Testis (tissue), 3 donors: ENCODE data around the gene LEAP2. TPM values are rescaled to one million over a fixed set of nuclear protein-coding genes. Genes with fewer than 3 reads are reported as not detected.

Experiments
- DNase-seq: peaks from one replicate; pipeline ENCODE4 v3.0.0-alpha.2; 2019
- H3K27ac ChIP-seq, 2 donors: fragments of 200-600 bp; sonication (generic); one replicate each; pipeline ENCODE4 v1.5.1; 2019
- H3K27me3 ChIP-seq: fragments of 200-600 bp; sonication (generic); one replicate; pipeline ENCODE4 v1.5.1; 2019
- H3K36me3 ChIP-seq: fragments of 200-600 bp; sonication (generic); one replicate; pipeline ENCODE4 v1.5.1; 2017; ENCODE audit warnings: low read depth; ENCODE audit errors: missing control alignments
- H3K4me1 ChIP-seq: fragments of 200-600 bp; sonication (generic); one replicate; pipeline ENCODE4 v1.5.1; 2019
- H3K4me3 ChIP-seq, 2 donors: fragments of 200-600 bp; sonication (generic); one replicate each; pipeline ENCODE4 v1.5.1; 2017 to 2019
- H3K9me3 ChIP-seq: fragments of 200-600 bp; sonication (generic); one replicate; pipeline ENCODE4 v1.5.1; 2017
- POLR2A ChIP-seq: fragments of 450-650 bp; IDR thresholded peaks from one replicate; pipeline ENCODE4 v1.6.1; 2017; ENCODE audit warnings: antibody characterized with exemption, mild to moderate bottlenecking, moderate library complexity
- WGBS, 2 donors: methylation state at CpG; one replicate each; pipeline ENCODE4 v1.1.5; 2018; 5-methylcytosine and 5-hydroxymethylcytosine counted together
- intact Hi-C: fragments of 100-400 bp; cut with DNase I; formaldehyde crosslinking; loops from one replicate; pipeline ENCODE4 v1.15.1; 2023; ENCODE audit warnings: low total_unique reads
- polyA plus RNA-seq: library from polyadenylated mRNA; stranded (reverse); fragments of 350-450 nt; fragmentation: Illumina TruSeq; extraction: RNeasy Lipid Tissue Mini Kit (QIAGEN cat#74804); gene quantifications from one replicate; pipeline ENCODE4 v1.2.3, GENCODE V29; 2014; ENCODE audit warnings: low read depth, low replicate concordance; ENCODE audit not compliant: insufficient read depth
- total RNA-seq, 2 donors: library from RNA; depleted of rRNA; stranded (reverse); fragments of >200 nt; gene quantifications; one replicate each; pipeline ENCODE4 v1.2.3, GENCODE V29; 2016
- TF ChIP-seq, protein P1 (sequence below), 3 experiments: fragments of 450-650 bp in 2 of 3; fragments of 200-600 bp in 1 of 3; sonication (generic) in 1 of 3; IDR thresholded peaks; one replicate each; pipeline ENCODE4 v1.5.1; 2016 to 2019; ENCODE audit warnings: antibody characterized with exemption in 3 of 3, mild to moderate bottlenecking in 2 of 3, moderate library complexity in 1 of 3

Gene LEAP2
- total and polyA plus RNA-seq, 3 donors from 2014 or later: 1.8 to 4.1 (median 3.6) TPM

DNA sequence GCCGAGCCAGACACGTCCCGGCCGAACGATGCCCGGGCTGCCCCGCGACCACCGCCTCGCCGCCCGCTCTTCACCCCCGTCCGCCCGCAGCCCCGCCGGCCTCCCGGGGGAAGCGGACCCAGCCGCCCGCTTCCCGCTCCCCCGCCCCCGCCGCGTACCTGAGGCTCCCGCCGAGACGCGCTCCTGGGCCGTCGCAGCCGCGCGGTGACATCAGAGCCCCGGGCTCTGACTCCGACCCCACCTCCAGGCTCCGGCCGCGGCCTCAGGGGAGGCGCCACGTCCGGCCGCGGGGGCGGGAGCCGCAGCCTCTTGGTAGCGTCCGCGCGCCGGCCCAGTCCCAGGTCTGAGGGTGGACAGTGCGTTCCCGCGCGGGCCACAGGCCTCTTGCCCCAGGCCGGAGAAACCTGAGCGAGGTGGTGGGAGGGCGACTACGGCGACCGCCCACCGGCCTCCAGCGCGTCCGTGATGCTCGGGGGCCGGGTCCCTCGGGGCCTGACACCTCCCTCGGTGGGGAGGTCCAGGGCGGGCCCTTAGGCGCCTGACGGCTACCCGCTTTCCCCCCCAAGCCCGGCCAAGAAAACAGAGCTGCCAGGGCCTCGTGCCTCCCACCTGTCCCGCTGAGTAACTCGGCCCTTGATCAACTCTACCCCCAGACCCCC lies 42.9 kb upstream of the LEAP2 start, which contains the start of gene SHROOM1:
TSS of gene SHROOM1 (minus strand) at position 212 of the 659 bp plus-strand sequence. CDS start 4,507 bp downstream, outside the sequence.
- peak within 1 kb of the TSS; percentile 54 to 63 for H3K4me3 ChIP-seq
- no peaks in the 10 kb centered on the region for H3K27me3 ChIP-seq
- peak within 1 kb of the TSS in 1 of 2 donors; percentile 45 for H3K27ac ChIP-seq
- 3 to 18% methylated on average over 12 to 61 of the region's 78 CpGs for WGBS, 2 donors
- H3K9me3 ChIP-seq: no peaks in the 10 kb centered on the region
- TF ChIP-seq, protein P1, sequence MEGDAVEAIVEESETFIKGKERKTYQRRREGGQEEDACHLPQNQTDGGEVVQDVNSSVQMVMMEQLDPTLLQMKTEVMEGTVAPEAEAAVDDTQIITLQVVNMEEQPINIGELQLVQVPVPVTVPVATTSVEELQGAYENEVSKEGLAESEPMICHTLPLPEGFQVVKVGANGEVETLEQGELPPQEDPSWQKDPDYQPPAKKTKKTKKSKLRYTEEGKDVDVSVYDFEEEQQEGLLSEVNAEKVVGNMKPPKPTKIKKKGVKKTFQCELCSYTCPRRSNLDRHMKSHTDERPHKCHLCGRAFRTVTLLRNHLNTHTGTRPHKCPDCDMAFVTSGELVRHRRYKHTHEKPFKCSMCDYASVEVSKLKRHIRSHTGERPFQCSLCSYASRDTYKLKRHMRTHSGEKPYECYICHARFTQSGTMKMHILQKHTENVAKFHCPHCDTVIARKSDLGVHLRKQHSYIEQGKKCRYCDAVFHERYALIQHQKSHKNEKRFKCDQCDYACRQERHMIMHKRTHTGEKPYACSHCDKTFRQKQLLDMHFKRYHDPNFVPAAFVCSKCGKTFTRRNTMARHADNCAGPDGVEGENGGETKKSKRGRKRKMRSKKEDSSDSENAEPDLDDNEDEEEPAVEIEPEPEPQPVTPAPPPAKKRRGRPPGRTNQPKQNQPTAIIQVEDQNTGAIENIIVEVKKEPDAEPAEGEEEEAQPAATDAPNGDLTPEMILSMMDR (IDR thresholded peaks at IDR 0.05): no peak
- TF ChIP-seq POLR2A: no peak
- no peaks in the 10 kb centered on the region for H3K36me3 ChIP-seq
- intact Hi-C loops: no loop called here
- DNase-seq: peak; percentile 52
- peaks cover 4% of the 10 kb centered on the region for H3K4me1 ChIP-seq

DNA sequence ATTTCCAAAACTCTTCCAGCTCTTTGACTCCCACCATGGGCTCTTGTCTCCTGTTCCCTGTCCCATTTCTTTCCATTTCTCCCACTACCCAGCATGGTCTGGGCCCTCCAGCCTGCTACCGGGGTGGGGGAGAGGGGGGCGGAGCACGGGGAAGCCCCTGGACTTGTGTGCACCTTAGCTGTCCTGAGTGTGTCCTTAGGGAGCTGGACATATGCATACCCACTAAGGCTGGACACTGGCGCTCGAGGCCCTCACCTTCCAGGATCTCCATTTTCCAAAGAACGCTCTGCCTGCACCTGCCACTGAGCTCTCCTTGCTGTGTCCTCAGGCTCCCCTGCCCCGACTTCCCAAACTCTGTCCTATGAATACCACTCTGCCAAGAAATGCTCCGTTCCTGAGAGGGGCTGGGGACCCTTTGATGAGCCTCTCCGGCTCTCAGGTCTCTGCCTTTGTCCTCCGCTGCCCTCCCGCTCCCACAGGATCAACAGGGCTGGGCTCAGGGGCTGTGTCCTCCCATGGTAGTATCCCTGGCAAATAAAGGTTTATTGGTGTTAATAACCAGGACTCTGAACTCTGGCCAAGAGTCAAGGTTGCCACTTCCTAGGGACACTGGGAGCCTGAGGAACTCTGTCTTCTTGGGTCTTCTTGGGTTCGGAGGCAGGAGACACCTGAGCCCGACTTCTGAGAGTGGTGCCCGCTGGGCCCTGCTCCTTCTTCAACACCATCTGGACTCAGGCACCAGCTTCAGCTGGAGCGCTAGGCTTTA lies 42.2 kb upstream of the LEAP2 start:
- H3K9me3 ChIP-seq: no peaks in the 10 kb centered on the region
- H3K4me1 ChIP-seq: peaks cover 4% of the 10 kb centered on the region
- intact Hi-C loops: no loop called here
- no peaks in the 10 kb centered on the region for H3K36me3 ChIP-seq
- WGBS, 2 donors: 71 to 75% methylated on average over 14 to 15 of the region's 15 CpGs
- peak overlapping the region; percentile 54 to 63 for H3K4me3 ChIP-seq
- H3K27ac ChIP-seq: no peak overlapping the region
- DNase-seq: no peak
- no peaks in the 10 kb centered on the region for H3K27me3 ChIP-seq
- TF ChIP-seq POLR2A: no peak
- TF ChIP-seq, protein P1 (IDR thresholded peaks at IDR 0.05): no peak

DNA sequence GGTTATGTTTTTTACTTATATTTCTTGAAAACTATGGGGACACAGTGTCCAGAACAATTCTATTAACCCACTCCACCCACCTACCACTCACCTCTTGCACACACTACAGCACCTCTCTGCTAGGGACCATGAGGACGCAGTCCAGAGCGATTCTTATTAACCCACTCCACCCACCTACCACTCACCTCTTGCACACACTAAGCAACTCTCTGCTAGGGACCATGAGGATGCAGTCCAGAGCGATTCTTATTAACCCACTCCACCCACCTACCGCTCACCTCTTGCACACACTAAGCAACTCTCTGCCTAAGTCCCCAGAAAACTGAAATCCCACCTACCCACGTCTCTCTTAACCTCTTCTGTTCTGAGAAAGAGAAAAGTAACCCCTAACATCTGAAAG lies 40.9 kb upstream of the LEAP2 start:
- no peaks in the 10 kb centered on the region for H3K27me3 ChIP-seq
- intact Hi-C loops: no loop called here
- TF ChIP-seq POLR2A: no peak
- TF ChIP-seq, protein P1 (IDR thresholded peaks at IDR 0.05): no peak
- no peaks in the 10 kb centered on the region for H3K9me3 ChIP-seq
- no peaks in the 10 kb centered on the region for H3K36me3 ChIP-seq
- no peak overlapping the region for H3K27ac ChIP-seq
- WGBS, 2 donors: 92 to 93% methylated on average over 5 of the region's 5 CpGs
- no peak overlapping the region for H3K4me3 ChIP-seq
- no peak for DNase-seq
- peaks cover 4% of the 10 kb centered on the region for H3K4me1 ChIP-seq

DNA sequence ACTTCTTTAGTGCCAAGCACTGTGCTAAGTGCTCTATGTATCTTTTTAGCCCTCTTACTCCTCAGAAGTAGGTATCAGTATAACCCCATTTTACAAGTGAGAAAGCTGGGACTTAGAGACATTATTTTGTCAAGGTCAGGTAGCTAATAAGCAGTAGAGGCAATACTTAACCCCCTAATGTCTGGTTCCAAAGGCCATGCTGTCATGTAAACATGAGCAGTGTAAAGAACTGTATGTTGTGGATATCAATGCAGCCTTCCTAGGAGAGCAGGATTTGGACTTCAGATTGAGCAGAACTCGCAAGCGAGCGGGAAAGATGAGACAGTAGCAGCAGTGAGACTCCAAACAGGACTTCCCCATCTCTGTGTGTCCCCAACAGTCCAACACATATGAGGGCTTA lies 39.4 kb upstream of the LEAP2 start:
- H3K4me3 ChIP-seq: no peak overlapping the region
- intact Hi-C loops: no loop called here
- no peak overlapping the region for H3K27ac ChIP-seq
- no peaks in the 10 kb centered on the region for H3K9me3 ChIP-seq
- H3K36me3 ChIP-seq: no peaks in the 10 kb centered on the region
- WGBS, 2 donors: 94 to 97% methylated on average over 3 of the region's 3 CpGs
- peaks cover 4% of the 10 kb centered on the region for H3K4me1 ChIP-seq
- no peaks in the 10 kb centered on the region for H3K27me3 ChIP-seq
- DNase-seq: no peak
- TF ChIP-seq, protein P1 (IDR thresholded peaks at IDR 0.05): no peak
- no peak for TF ChIP-seq POLR2A
